NCI-H1092 (cell line): ENCODE data around the gene SLC6A17.

Source experiments
- DNase-seq: peaks from one replicate; lab custom pipeline; 2025; lab: John Stamatoyannopoulos, UW

SLC6A17 gene

GRCh38 chr1:110150330-110151174, at the start of gene SLC6A17:
SLC6A17 (plus strand) TSS chr1:110150494; CDS start chr1:110166930, 16,436 bp downstream.
- no peak for DNase-seq

- DNase-seq: no peak
These were observed 48.2 kb upstream of the SLC6A17 start for GRCh38 chr1:110102081-110102480.

DNA sequence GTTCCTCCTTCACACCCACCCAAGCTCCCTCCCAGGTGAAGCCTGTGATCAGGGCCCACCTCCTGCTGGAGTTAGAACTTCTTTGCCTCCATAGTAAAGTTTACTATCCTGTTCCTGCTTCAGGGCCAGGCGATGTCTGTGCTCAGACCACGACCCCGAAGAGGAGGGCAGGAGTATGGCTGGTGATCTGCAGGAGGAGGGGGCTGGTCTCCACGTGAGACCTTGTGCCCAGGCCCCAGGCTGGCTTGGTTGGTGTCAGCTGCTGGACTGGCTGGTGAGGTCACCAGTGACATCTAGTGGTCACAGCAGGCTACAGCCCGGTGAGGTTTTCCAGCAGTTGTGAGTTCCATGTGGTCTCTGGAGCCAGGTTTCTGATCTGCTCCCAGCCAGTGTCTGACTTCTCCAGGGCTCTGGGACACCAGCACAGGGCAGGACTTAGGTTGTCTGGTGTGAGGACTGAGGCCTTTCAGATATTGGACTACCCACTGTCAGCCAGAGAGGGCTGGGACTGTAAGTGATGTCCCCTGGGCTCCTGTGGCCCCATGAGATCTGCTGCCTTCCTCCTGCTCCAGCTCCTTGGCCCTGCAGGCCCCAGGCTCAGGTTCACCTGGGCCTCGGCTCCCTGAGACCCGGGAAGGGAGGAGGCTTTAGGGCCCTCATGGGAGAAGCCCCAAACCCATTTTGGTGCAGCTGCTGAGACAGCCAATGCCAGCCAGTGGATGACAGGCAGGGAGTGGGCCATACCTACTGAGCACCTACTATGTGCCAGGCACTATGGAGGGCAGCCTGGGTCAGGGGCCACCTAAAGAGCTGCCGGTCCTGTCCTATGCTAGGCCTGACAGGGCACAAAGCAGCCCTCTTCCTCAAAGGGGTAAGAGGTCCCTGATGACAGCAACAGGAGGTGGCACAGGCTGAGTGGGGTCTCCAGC, 44.0 kb upstream of the SLC6A17 start:
- peak; percentile 47 for DNase-seq

- no peak for DNase-seq
These were observed 42.3 kb upstream of the SLC6A17 start for GRCh38 chr1:110107867-110108469.

- no peak for DNase-seq
These were observed 39.2 kb upstream of the SLC6A17 start for GRCh38 chr1:110111081-110111480.

DNA sequence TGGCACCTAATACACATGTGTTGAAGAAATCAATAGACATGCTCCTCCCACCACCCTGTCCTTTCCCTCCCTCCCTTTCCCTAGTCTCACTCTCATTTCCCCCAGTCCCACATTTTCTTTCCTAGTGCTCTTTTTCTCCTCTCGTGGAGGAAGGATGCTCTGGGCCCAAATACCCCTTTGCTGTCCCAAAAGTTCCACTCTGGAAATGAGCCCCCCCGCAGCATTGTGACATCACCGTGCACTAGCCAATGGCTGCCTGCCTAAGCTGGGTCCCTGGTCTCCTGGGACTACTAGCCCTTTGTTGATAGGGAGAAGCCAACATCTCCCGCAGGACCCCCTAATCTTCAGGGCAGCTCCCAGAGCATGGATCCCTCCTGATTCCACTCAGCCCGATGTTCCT, 38.2 kb upstream of the SLC6A17 start, which contains the start of gene UBL4B:
Gene UBL4B (plus strand): TSS at position 301 of the 400 bp plus-strand sequence. CDS start 92 bp downstream, at position 393.
- DNase-seq: no peak

DNA sequence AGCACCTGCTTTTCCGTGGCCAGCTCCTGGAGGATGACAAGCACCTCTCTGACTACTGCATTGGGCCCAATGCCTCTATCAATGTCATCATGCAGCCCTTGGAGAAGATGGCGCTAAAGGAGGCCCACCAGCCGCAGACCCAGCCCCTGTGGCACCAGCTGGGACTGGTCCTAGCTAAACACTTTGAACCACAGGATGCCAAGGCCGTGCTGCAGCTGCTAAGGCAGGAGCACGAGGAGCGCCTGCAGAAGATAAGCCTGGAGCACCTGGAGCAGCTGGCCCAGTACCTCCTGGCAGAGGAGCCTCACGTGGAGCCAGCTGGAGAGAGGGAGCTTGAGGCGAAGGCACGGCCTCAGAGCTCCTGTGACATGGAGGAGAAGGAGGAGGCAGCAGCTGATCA, 37.6 kb upstream of the SLC6A17 start:
- DNase-seq: no peak

DNA sequence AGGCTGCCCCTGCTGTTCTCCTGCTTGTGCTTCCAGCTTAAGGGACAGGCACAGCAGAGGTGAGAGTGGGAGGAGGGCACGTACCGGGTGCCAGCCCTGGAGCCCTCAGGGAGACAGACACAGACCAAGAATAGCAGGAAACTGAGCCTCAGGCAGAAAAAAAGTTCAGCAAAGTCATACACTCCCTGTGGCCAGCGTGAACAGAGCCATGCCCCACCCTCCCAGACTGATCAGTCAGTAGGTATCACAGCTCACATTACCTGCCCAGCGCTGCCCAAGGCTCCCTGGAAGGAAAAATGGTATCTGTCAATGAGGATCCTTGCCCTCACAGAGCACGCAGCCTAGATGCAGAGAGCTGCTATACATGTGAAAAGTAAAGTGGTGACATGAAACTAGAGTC, 36.7 kb upstream of the SLC6A17 start:
- no peak for DNase-seq

GRCh38 chr1:110114173-110114572, 36.1 kb upstream of the SLC6A17 start:
- DNase-seq: no peak

- peak; percentile 49 for DNase-seq
These were observed 35.5 kb upstream of the SLC6A17 start for GRCh38 chr1:110114784-110115183.

- DNase-seq: no peak
These were observed 31.5 kb upstream of the SLC6A17 start for GRCh38 chr1:110118636-110119396.

- DNase-seq: no peak
These were observed 30.5 kb upstream of the SLC6A17 start for GRCh38 chr1:110119843-110120242.

GRCh38 chr1:110120960-110121561, 29.2 kb upstream of the SLC6A17 start:
- no peak for DNase-seq

- DNase-seq: no peak
These were observed 27.1 kb upstream of the SLC6A17 start for GRCh38 chr1:110123224-110123623.

- no peak for DNase-seq
These were observed 24.5 kb upstream of the SLC6A17 start for GRCh38 chr1:110125810-110126209.

DNA sequence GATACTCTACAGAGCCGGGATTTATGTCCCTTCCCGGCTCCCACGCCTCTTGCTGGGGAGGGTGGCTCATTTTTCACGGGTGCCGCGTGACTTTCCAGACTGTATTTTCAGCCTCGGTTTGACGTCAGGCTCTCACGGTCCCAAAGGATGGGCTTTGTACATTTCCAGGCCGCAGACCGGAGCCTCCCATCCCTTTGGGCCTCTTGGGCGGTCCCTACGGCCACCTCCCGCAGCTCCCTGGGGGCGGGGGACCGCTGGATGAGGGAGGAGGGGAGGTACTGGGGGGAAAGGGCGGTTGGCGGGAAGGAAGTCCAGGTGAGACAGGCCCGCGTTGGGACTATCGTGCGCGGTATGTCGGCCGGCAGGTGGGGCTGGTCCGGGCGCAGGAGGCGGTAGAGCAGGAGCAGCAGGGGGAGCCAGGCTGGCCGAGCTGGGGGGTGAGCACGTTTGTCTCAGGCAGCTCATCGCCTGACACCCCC, 20.1 kb upstream of the SLC6A17 start:
- no peak for DNase-seq

GRCh38 chr1:110130989-110131388, 19.3 kb upstream of the SLC6A17 start:
- DNase-seq: peak; percentile 61

- no peak for DNase-seq
These were observed 17.6 kb upstream of the SLC6A17 start for GRCh38 chr1:110132682-110133081.

GRCh38 chr1:110133436-110133835, 16.9 kb upstream of the SLC6A17 start:
- no peak for DNase-seq

DNA sequence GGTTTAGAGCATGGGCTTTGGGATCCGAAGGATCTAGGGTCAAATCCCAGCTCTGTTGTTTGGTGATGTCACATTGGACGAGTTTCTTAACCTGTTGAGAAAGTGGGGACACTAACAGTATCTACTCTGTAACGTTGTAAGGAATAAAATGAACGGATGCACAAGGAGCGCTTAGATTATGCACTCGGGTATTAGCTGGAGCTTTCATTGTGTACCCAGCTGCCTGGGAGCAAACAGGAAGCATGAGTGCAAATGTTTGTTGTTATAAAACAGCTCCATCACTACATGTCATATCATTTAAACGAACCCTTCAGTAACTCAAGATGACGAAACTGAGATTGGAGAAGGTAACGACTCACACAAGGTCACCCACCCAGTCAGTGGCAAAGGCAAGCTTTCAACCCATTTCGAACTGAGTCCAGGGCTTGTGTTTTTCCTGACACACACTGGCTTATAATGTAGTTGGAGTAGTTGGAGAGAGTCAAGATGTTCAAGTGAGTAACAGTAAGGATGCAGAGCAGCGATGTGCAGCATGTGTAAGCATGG, 16.2 kb upstream of the SLC6A17 start:
- DNase-seq: peak; percentile 33

- DNase-seq: peak; percentile 48
These were observed 15.0 kb upstream of the SLC6A17 start for GRCh38 chr1:110135246-110135645.
